ENCODE measurements around the gene SEMA6B. TPM values are rescaled to one million over a fixed set of nuclear protein-coding genes. Genes with fewer than 3 reads are reported as not detected.
"Not testable (repeated sequence)": the region's sequence is repeated elsewhere in the genome, so short reads cannot be mapped to it uniquely, and the experiment has no call there.

The SEMA6B gene
- total and polyA plus RNA-seq, 12 donors: 3.4 to 27.9 (median 9.4) TPM

GRCh38 chr19:4533334-4533733 is 26.1 kb downstream of the SEMA6B start:
- intact Hi-C loops (cut with DNase I): no loop called here
- no peaks in the 10 kb centered on the region for H3K36me3 ChIP-seq
- no peak overlapping the region for H3K4me3 ChIP-seq
- no peak for ATAC-seq
- H3K9me3 ChIP-seq: no peaks in the 10 kb centered on the region
- H3K27me3 ChIP-seq: peaks cover 0 to 9% (median 0%) of the 10 kb centered on the region in 7 donors
- DNase-seq: no peak
- peaks cover 0 to 37% (median 14%) of the 10 kb centered on the region in 9 donors for H3K4me1 ChIP-seq
- H3K27ac ChIP-seq: no peak overlapping the region
- WGBS, 2 donors: 79 to 84% methylated on average over 9 of the region's 9 CpGs
- no peak for TF ChIP-seq CTCF (IDR thresholded peaks at IDR 0.05)

DNA sequence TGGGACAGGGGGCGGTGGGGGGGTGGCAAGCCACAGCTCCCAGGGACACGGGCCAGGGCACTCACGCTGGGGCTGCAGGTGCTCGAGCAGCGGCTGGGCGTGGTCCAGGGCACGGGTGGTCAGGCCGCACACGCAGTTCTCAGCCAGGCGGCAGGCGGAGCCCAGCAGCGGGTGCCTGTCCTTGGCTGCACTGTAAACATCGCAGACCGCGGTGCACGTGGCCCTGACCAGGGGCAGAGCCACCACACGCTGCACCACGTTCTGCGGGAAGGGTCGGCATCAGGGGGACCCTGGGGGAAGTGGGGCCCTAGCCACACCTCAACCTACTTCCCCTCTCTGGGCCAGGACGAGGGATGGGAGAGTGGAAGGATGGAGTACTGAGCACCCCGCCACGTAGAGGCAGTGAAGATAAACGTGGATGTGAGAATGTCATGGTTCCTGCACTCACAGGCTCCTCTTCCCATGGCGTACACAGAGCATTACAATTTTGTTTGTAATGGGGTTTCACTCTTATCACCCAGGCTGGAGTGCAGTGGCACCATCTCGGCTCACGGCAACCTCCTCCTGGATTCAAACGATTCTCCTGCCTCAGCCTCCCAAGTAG is 27.8 kb downstream of the SEMA6B start:
- H3K27ac ChIP-seq: no peak overlapping the region
- no peak for ATAC-seq
- intact Hi-C loops (cut with DNase I): no loop called here

GRCh38 chr19:4529924-4530522 is 29.5 kb downstream of the SEMA6B start:
- Histone ChIP-seq H3K36me3 (no peaks in the 10 kb centered on the region), H3K4me1 (peaks cover 0 to 16% (median 1%) of the 10 kb centered on the region in 9 donors), H3K27ac (no peak overlapping the region), H3K27me3 (peaks cover 0 to 6% (median 0%) of the 10 kb centered on the region in 7 donors), H3K4me3 (no peak overlapping the region), H3K9me3 (no peaks in the 10 kb centered on the region)
- DNase-seq (no peak), ATAC-seq (no peak)
- 79% methylated on average over 14 of the region's 14 CpGs for WGBS, 2 donors
- TF ChIP-seq CTCF (IDR thresholded peaks at IDR 0.05): no peak
- intact Hi-C loops (cut with DNase I): loop anchor here in 3 of 10 donors (10.0 kb wide), 2 partner anchors 255 to 265 kb away; partner anchors contain the start of gene SHD (in 1 of the 3)

More for the DNA sequence above, 27.8 kb downstream of the SEMA6B start:
- Histone ChIP-seq H3K4me3 (no peak overlapping the region), H3K27me3 (peaks cover 0 to 9% (median 0%) of the 10 kb centered on the region in 7 donors), H3K36me3 (no peaks in the 10 kb centered on the region), H3K4me1 (peaks cover 0 to 27% (median 13%) of the 10 kb centered on the region in 9 donors), H3K9me3 (no peaks in the 10 kb centered on the region)
- no peak for TF ChIP-seq CTCF (IDR thresholded peaks at IDR 0.05)
- WGBS, 2 donors: 66 to 67% methylated on average over 28 of the region's 28 CpGs
- DNase-seq: no peak

DNA sequence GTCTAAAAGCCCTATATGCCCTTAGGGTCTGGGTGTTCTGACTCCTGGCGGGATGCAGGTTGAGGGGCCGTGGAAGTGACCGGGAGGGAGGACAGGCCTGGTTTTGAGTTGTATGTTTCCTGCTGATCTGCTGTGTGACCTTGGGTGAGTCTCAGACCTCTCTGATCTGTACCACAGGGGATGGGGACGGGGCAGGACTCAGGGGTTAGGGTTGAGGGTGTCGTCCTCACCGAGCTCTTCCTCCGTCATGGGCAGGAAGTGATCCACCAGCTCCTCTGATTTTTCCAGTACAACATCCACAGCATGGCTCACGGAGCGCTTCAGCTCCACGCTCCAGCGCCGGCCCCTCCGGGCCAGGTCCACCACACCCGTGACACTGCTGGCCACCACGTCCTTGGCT is 30.6 kb downstream of the SEMA6B start:
- H3K4me3 ChIP-seq: no peak overlapping the region
- no peak for TF ChIP-seq CTCF (IDR thresholded peaks at IDR 0.05)
- intact Hi-C loops (cut with DNase I): loop anchor here in 3 of 10 donors (10.0 kb wide), 2 partner anchors 254 to 264 kb away; partner anchors contain the start of gene SHD (in 1 of the 3)
- no peak overlapping the region for H3K27ac ChIP-seq
- H3K27me3 ChIP-seq: no peaks in the 10 kb centered on the region
- H3K9me3 ChIP-seq: no peaks in the 10 kb centered on the region
- peaks cover 0 to 5% (median 0%) of the 10 kb centered on the region in 9 donors for H3K4me1 ChIP-seq
- DNase-seq (no peak), ATAC-seq (no peak)
- WGBS, 2 donors: 65 to 71% methylated on average over 15 of the region's 15 CpGs
- no peaks in the 10 kb centered on the region for H3K36me3 ChIP-seq

GRCh38 chr19:4527377-4527776 is 32.1 kb downstream of the SEMA6B start:
- not testable (repeated sequence) for H3K4me3 ChIP-seq, H3K4me1 ChIP-seq, H3K9me3 ChIP-seq, H3K27ac ChIP-seq, ATAC-seq, H3K27me3 ChIP-seq, H3K36me3 ChIP-seq, DNase-seq
- 88% methylated on average over 8 of the region's 8 CpGs for WGBS, 2 donors
- intact Hi-C loops (cut with DNase I): loop anchor here in 3 of 10 donors (10.0 kb wide), 2 partner anchors 253 to 263 kb away; partner anchors contain the start of gene SHD (in 1 of the 3)

All from heart right ventricle (tissue), 16 donors.